ENCODE measurements around the gene KAZN.

KAZN gene

GRCh38 chr1:15100880-15101760 is 502.6 kb downstream of the KAZN start:
- Histone ChIP-seq H3K4me3 (ENCODE audit: low read length) (no peak overlapping the region), H3K36me3 (ENCODE audit: control insufficient read depth, insufficient read depth, low read length, severe bottlenecking) (no peaks in the 10 kb centered on the region), H3K4me1 (ENCODE audit: control insufficient read depth, insufficient read depth, low read length) (no peaks in the 10 kb centered on the region), H3K9ac (ENCODE audit: low read length) (no peak overlapping the region), H3K27me3 (replicated peaks; ENCODE audit: control insufficient read depth, insufficient read depth, low read length) (peaks cover 37% of the 10 kb centered on the region), H3K9me3 (ENCODE audit: control insufficient read depth, low read length) (peaks cover 17% of the 10 kb centered on the region)
- no peak for DNase-seq (ENCODE audit: low read depth)

GRCh38 chr1:15101801-15102200 is 503.3 kb downstream of the KAZN start:
- Histone ChIP-seq H3K4me3 (ENCODE audit: low read length) (no peak overlapping the region), H3K27me3 (replicated peaks; ENCODE audit: control insufficient read depth, insufficient read depth, low read length) (peaks cover 37% of the 10 kb centered on the region), H3K36me3 (ENCODE audit: control insufficient read depth, insufficient read depth, low read length, severe bottlenecking) (no peaks in the 10 kb centered on the region), H3K9ac (ENCODE audit: low read length) (no peak overlapping the region), H3K4me1 (ENCODE audit: control insufficient read depth, insufficient read depth, low read length) (no peaks in the 10 kb centered on the region), H3K9me3 (ENCODE audit: control insufficient read depth, low read length) (peaks cover 13% of the 10 kb centered on the region)
- no peak for DNase-seq (ENCODE audit: low read depth)

GRCh38 chr1:15102646-15103045 is 504.2 kb downstream of the KAZN start:
- Histone ChIP-seq H3K9ac (ENCODE audit: low read length) (no peak overlapping the region), H3K4me1 (ENCODE audit: control insufficient read depth, insufficient read depth, low read length) (no peaks in the 10 kb centered on the region), H3K27me3 (replicated peaks; ENCODE audit: control insufficient read depth, insufficient read depth, low read length) (peaks cover 37% of the 10 kb centered on the region), H3K36me3 (ENCODE audit: control insufficient read depth, insufficient read depth, low read length, severe bottlenecking) (no peaks in the 10 kb centered on the region), H3K9me3 (ENCODE audit: control insufficient read depth, low read length) (peaks cover 13% of the 10 kb centered on the region), H3K4me3 (ENCODE audit: low read length) (no peak overlapping the region)
- no peak for DNase-seq (ENCODE audit: low read depth)

GRCh38 chr1:15103211-15103610 is 504.7 kb downstream of the KAZN start:
- Histone ChIP-seq H3K9me3 (ENCODE audit: control insufficient read depth, low read length) (peaks cover 13% of the 10 kb centered on the region), H3K36me3 (ENCODE audit: control insufficient read depth, insufficient read depth, low read length, severe bottlenecking) (no peaks in the 10 kb centered on the region), H3K4me3 (ENCODE audit: low read length) (no peak overlapping the region), H3K27me3 (replicated peaks; ENCODE audit: control insufficient read depth, insufficient read depth, low read length) (peaks cover 36% of the 10 kb centered on the region), H3K9ac (ENCODE audit: low read length) (no peak overlapping the region), H3K4me1 (ENCODE audit: control insufficient read depth, insufficient read depth, low read length) (no peaks in the 10 kb centered on the region)
- DNase-seq (ENCODE audit: low read depth), result no peak

- Histone ChIP-seq H3K9me3 (ENCODE audit: control insufficient read depth, low read length) (peaks cover 13% of the 10 kb centered on the region), H3K4me3 (ENCODE audit: low read length) (no peak overlapping the region), H3K9ac (ENCODE audit: low read length) (no peak overlapping the region), H3K4me1 (ENCODE audit: control insufficient read depth, insufficient read depth, low read length) (no peaks in the 10 kb centered on the region), H3K27me3 (replicated peaks; ENCODE audit: control insufficient read depth, insufficient read depth, low read length) (peaks cover 31% of the 10 kb centered on the region), H3K36me3 (ENCODE audit: control insufficient read depth, insufficient read depth, low read length, severe bottlenecking) (no peaks in the 10 kb centered on the region)
- DNase-seq (ENCODE audit: low read depth), result no peak
Measured at GRCh38 chr1:15103906-15104305, 505.4 kb downstream of the KAZN start.

- Histone ChIP-seq H3K36me3 (ENCODE audit: control insufficient read depth, insufficient read depth, low read length, severe bottlenecking) (no peaks in the 10 kb centered on the region), H3K9me3 (ENCODE audit: control insufficient read depth, low read length) (peaks cover 13% of the 10 kb centered on the region), H3K4me1 (ENCODE audit: control insufficient read depth, insufficient read depth, low read length) (no peaks in the 10 kb centered on the region), H3K4me3 (ENCODE audit: low read length) (no peak overlapping the region), H3K9ac (ENCODE audit: low read length) (no peak overlapping the region), H3K27me3 (replicated peaks; ENCODE audit: control insufficient read depth, insufficient read depth, low read length) (peaks cover 23% of the 10 kb centered on the region)
- no peak for DNase-seq (ENCODE audit: low read depth)
Measured at GRCh38 chr1:15104768-15105167, 506.3 kb downstream of the KAZN start.

GRCh38 chr1:15106608-15107007 is 508.1 kb downstream of the KAZN start:
- Histone ChIP-seq H3K9ac (ENCODE audit: low read length) (no peak overlapping the region), H3K9me3 (ENCODE audit: control insufficient read depth, low read length) (peaks cover 13% of the 10 kb centered on the region), H3K27me3 (replicated peaks; ENCODE audit: control insufficient read depth, insufficient read depth, low read length) (peaks cover 6% of the 10 kb centered on the region), H3K4me3 (ENCODE audit: low read length) (no peak overlapping the region), H3K36me3 (ENCODE audit: control insufficient read depth, insufficient read depth, low read length, severe bottlenecking) (no peaks in the 10 kb centered on the region), H3K4me1 (ENCODE audit: control insufficient read depth, insufficient read depth, low read length) (no peaks in the 10 kb centered on the region)
- no peak for DNase-seq (ENCODE audit: low read depth)

- peaks cover 3% of the 10 kb centered on the region for H3K27me3 ChIP-seq (replicated peaks; ENCODE audit: control insufficient read depth, insufficient read depth, low read length)
- no peak for DNase-seq (ENCODE audit: low read depth)
- no peak overlapping the region for H3K4me3 ChIP-seq (ENCODE audit: low read length)
- peaks cover 13% of the 10 kb centered on the region for H3K9me3 ChIP-seq (ENCODE audit: control insufficient read depth, low read length)
- H3K36me3 ChIP-seq (ENCODE audit: control insufficient read depth, insufficient read depth, low read length, severe bottlenecking), result no peaks in the 10 kb centered on the region
- H3K4me1 ChIP-seq (ENCODE audit: control insufficient read depth, insufficient read depth, low read length), result no peaks in the 10 kb centered on the region
- no peak overlapping the region for H3K9ac ChIP-seq (ENCODE audit: low read length)
Measured at GRCh38 chr1:15107058-15107687, 508.7 kb downstream of the KAZN start.

GRCh38 chr1:15107911-15108310 is 509.4 kb downstream of the KAZN start:
- no peaks in the 10 kb centered on the region for H3K36me3 ChIP-seq (ENCODE audit: control insufficient read depth, insufficient read depth, low read length, severe bottlenecking)
- no peaks in the 10 kb centered on the region for H3K27me3 ChIP-seq (replicated peaks; ENCODE audit: control insufficient read depth, insufficient read depth, low read length)
- peaks cover 13% of the 10 kb centered on the region for H3K9me3 ChIP-seq (ENCODE audit: control insufficient read depth, low read length)
- H3K4me3 ChIP-seq (ENCODE audit: low read length), result no peak overlapping the region
- DNase-seq (ENCODE audit: low read depth), result no peak
- no peak overlapping the region for H3K9ac ChIP-seq (ENCODE audit: low read length)
- H3K4me1 ChIP-seq (ENCODE audit: control insufficient read depth, insufficient read depth, low read length), result no peaks in the 10 kb centered on the region

GRCh38 chr1:15110128-15110866 is 511.8 kb downstream of the KAZN start:
- H3K27me3 ChIP-seq (replicated peaks; ENCODE audit: control insufficient read depth, insufficient read depth, low read length), result peaks cover 11% of the 10 kb centered on the region
- H3K4me1 ChIP-seq (ENCODE audit: control insufficient read depth, insufficient read depth, low read length), result no peaks in the 10 kb centered on the region

GRCh38 chr1:15110867-15111230 is 512.4 kb downstream of the KAZN start:
- Histone ChIP-seq H3K36me3 (ENCODE audit: control insufficient read depth, insufficient read depth, low read length, severe bottlenecking) (no peaks in the 10 kb centered on the region), H3K9ac (ENCODE audit: low read length) (no peak overlapping the region), H3K4me1 (ENCODE audit: control insufficient read depth, insufficient read depth, low read length) (no peaks in the 10 kb centered on the region), H3K9me3 (ENCODE audit: control insufficient read depth, low read length) (no peaks in the 10 kb centered on the region), H3K4me3 (ENCODE audit: low read length) (no peak overlapping the region), H3K27me3 (replicated peaks; ENCODE audit: control insufficient read depth, insufficient read depth, low read length) (peaks cover 16% of the 10 kb centered on the region)
- DNase-seq (ENCODE audit: low read depth), result no peak

More at GRCh38 chr1:15110128-15110866, 511.8 kb downstream of the KAZN start:
- DNase-seq (ENCODE audit: low read depth), result no peak
- no peak overlapping the region for H3K9ac ChIP-seq (ENCODE audit: low read length)
- H3K4me3 ChIP-seq (ENCODE audit: low read length), result no peak overlapping the region
- no peaks in the 10 kb centered on the region for H3K36me3 ChIP-seq (ENCODE audit: control insufficient read depth, insufficient read depth, low read length, severe bottlenecking)
- H3K9me3 ChIP-seq (ENCODE audit: control insufficient read depth, low read length), result peaks cover 2% of the 10 kb centered on the region

All from adipocyte (in vitro differentiated cells).